GM23248 (cell line): ENCODE results near the gene MAP7D3.

Experiments used
- EZH2 ChIP-seq: fragments of 200-600 bp; sonication (generic); IDR thresholded peaks from 2 replicates; pipeline ENCODE4 v1.6.1; 2018; ENCODE audit warnings: antibody characterized with exemption, mild to moderate bottlenecking; ENCODE audit not compliant: insufficient read depth, poor library complexity, severe bottlenecking
- EZH2phosphoT487 ChIP-seq: fragments of 200-600 bp; sonication (generic); IDR thresholded peaks from 2 replicates; pipeline ENCODE4 v1.6.1; 2018; ENCODE audit warnings: antibody characterized with exemption, moderate library complexity, mild to moderate bottlenecking, low read depth; ENCODE audit not compliant: insufficient read depth

DNA sequence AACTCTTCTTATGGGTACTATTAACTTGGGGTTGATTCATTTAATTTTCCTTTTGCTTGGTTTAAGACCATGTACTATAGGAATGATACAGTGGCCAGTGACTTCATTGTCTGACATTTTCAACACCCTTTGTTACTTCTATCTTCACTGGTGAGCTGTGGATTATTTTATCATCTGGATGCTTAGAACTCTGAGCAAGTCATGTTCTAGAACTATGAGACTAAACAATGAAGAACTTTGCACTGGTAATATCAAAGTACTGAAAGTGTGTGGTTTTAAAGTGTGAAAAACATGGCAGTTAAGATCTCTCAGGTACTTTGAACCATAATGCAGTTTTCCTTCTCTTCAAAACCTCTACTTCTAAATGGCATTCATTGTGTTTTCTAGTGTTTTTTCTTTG, 47.8 kb downstream of the MAP7D3 start:
- no peak for TF ChIP-seq EZH2
- no peak for TF ChIP-seq EZH2phosphoT487
